Measurements from ENCODE around the gene ENO3.
"Not testable (repeated sequence)": the region's sequence is repeated elsewhere in the genome, so short reads cannot be mapped to it uniquely, and the experiment has no call there.

ENO3 gene

DNA sequence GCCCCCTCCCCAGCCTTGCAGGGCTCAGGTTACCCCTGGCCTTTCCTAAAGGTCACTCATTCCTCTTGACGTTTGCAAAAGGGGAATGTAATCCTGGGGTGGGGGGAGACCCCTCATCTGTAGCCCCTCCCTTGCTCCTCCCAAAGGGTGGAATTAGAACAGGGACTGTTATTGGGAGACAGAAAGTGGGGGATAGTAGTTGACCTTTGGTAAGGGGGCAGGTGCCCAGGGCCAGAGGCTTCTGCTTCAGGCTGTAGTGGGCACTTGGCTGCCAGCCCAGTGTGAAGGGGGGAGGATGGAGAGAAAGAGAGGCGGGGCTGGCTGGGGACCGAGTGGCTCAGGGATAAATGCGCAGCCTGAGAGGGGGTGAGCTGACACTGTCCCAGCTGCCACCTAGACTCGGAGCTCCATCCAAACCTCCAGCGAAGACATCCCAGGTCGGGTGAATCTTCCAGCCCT, at the start of gene ENO3:
Gene ENO3, plus strand, starts transcription at position 374 of the 459 bp plus-strand sequence. CDS start 711 bp downstream, outside the sequence.
- no peak for DNase-seq (ENCODE audit: low read depth, low spot score)

DNA sequence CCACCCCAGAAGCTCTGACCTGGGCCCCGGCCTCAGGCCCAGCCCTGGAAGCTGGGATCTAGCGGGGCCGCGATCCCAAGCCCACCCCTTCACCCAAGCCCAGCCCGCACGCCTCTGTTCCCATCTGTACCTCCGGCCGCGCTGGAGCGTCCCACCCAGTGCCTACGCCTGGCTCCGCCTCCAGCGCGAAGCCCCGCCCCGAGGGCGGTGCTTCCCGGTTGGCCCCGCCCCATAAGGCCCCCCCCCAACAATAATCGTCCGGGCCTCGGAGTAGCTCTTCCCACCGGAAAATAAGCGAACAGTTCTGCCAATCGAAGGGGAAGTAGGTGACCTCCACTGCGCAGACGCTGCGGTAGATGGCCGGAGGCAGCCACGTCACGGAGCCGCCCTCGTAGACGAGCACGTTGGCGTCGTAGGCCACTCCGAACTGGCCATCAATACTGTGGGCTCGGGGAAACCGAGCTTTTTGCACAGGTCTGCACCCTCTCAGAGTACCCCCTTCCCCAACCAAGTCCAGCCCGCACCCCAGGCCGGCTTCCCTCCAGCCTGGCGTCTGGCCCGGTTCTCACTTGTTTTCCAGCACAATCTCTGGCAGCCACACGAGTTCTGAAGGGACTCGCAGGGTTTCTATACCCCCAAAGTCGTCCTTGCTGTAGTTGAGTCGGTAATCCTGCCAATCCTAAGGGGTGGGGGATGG, 49.1 kb upstream of the ENO3 start:
- DNase-seq (ENCODE audit: low read depth, low spot score), result no peak

DNA sequence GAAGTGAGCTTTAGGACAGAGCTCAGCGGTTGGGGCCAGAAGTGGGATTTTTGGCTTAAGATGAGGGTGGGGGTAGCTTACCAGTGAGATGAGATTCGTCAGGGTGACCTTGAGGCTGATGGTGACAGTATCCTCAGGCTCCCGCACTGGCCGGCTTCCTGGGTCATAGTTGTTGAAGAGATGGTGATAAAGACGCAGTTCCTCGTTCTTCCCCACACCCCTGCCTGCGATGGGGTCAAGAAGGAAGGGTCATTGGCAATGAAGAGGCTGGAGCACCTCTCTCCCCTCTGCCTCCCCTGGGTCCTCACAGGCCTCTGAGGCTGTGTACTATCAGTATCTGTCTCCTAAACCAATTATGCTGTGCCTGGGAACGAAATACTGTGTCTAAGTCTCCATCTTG, 48.4 kb upstream of the ENO3 start:
- no peak for DNase-seq (ENCODE audit: low read depth, low spot score)

DNA sequence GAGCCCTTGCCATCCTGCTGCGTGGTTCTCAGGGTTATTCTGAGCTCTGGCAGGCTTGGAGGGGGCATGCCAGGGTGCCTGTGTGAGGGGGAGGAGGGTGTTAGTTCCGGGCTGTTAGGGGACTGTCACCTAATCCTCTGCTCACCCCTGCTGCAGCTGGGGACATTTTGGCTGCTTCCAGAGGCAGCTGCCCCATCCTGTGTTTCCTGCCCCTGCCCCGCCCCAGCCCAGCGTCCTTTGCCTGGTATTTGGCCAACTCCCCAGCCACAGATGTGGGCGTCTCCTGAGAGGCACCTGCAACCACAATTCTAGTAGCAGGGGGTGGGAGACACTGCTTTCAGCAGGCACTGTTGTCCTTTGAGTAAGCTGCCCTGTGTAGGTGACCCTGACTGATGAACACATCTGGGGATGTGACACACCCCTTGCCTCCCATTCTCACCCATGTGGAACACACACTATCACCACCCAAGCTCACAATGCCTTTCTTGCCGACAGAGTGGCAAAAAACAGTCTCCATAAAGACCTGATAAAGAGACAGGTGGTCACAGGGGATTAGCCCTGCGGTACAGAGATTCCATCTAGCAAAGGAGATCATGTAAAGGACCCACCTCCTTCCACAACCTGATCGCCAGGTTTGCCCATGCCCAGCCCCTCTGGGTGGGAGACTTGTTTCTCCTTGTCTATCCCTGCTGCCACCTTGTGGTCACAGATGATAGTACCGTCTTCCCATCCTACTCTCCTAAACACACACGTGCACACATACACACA, 47.7 kb upstream of the ENO3 start, which contains the start of gene CHRNE:
Gene CHRNE, minus strand, starts transcription at position 48 of the 768 bp plus-strand sequence. Its CDS starts 35 bp downstream, at position 13.
- peak; percentile 74 for DNase-seq (ENCODE audit: low read depth, low spot score)

- DNase-seq (ENCODE audit: low read depth, low spot score), result not testable (repeated sequence)
These were observed 44.3 kb upstream of the ENO3 start for GRCh38 chr17:4906642-4907041.

- no peak for DNase-seq (ENCODE audit: low read depth, low spot score)
These were observed 42.6 kb upstream of the ENO3 start for GRCh38 chr17:4908301-4908700.

DNA sequence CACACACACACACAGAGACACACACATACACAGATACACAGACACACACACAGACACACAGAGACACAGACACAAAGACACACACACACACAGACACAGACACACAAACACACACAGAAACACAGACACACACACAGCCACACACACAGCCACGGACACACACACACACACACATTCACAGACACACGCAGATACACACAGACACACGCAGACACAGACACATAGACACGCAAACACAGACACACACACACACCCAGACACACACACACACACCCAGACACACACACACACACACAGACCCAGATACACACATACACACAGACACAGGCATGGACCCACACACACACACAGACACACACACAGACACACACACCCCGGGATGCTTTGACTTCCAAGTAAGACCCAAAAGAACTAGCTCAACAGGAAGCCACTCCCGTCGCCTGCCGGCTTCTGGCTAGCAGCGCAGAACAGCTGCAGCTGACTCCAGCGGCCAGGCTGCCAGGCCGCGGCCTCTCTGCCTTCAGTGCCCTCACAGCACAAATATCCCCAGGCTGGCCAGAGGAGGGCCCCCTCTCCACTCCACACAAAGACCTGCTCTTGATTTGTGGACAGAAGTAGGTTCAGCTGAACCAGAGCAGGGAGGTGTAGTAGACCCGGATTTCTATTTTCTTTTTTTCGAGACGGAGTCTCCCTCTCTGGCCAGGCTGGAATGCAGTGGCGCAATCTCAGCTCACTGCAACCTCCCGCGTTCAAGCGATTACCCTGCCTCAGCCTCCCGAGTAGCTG, 42.0 kb upstream of the ENO3 start:
- no peak for DNase-seq (ENCODE audit: low read depth, low spot score)

- no peak for DNase-seq (ENCODE audit: low read depth, low spot score)
These were observed 36.9 kb upstream of the ENO3 start for GRCh38 chr17:4913994-4914393.

GRCh38 chr17:4914551-4914950, 36.4 kb upstream of the ENO3 start:
- DNase-seq (ENCODE audit: low read depth, low spot score), result not testable (repeated sequence)

DNA sequence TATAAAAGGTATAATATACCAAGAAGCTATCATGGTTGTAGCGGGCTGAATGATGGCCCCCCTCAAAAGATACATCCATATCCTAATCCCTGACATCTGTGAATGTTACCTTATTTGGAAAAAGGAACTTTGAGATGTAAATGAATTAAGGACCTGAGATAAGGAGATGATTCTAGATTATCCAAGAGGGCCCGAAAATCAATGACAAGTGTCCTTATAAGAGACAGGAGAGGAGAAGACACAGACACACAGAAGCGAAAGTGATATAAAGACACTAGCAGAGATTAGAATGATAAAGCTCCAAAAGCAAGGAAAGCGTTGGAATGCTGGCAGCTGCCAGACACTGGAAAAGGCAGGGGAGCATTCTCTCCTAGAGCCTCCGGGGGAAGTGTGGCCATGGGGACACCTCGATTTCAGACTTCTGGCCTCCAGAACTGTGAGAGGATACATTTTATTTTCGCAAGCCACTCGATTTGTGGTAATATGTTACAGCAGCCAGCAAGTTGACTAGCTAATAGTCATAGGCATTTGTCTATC, 31.3 kb upstream of the ENO3 start:
- DNase-seq (ENCODE audit: low read depth, low spot score), result no peak

GRCh38 chr17:4920351-4921048, 30.4 kb upstream of the ENO3 start:
- DNase-seq (ENCODE audit: low read depth, low spot score), result no peak

- DNase-seq (ENCODE audit: low read depth, low spot score), result no peak
These were observed 29.6 kb upstream of the ENO3 start for GRCh38 chr17:4921320-4921719.

- DNase-seq (ENCODE audit: low read depth, low spot score), result not testable (repeated sequence)
These were observed 24.2 kb upstream of the ENO3 start for GRCh38 chr17:4926577-4927335.

DNA sequence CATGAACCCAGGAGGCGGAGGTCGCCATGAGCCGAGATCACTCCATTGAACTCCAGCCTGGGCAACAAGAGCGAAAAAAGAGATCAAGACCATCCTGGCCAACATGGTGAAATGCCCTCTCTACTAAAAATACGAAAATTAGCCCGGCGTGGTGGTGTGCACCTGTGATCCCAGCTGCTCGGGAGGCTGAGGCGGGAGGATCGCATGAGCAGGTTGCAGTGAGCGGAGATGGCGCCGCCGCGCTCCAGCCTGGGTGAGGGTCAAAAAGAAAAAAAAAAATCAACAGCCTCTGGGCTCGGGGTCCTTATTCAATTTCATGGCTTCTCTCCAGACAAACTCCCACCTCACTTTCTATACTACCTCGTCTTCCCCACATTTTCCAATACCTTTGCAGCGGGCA, 22.0 kb upstream of the ENO3 start:
- DNase-seq (ENCODE audit: low read depth, low spot score), result no peak

DNA sequence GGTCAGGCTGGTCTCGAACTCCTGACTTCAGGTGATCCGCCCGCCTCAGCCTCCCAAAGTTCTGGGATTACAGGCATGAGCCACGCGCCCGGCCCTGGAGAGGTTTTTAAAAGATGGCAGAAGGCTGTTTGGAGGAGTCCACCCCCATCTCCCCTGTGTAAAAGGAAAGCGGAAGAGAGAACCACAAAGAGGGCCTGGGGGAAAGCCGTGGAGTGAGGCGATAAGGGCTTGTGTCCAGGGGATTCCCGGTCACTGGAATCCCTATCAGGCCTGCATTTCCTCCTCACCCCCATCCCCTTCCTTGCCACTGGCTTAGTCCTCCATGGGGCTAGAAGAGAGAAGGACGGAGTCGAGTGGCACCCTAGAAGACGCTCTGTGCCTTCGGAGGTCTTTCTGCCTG, 19.0 kb upstream of the ENO3 start, which contains the start of gene GP1BA:
Gene GP1BA, plus strand, starts transcription at position 315 of the 400 bp plus-strand sequence. CDS start 328 bp downstream, outside the sequence.
- DNase-seq (ENCODE audit: low read depth, low spot score), result no peak

GRCh38 chr17:4932756-4933155, 18.2 kb upstream of the ENO3 start:
- no peak for DNase-seq (ENCODE audit: low read depth, low spot score)

DNA sequence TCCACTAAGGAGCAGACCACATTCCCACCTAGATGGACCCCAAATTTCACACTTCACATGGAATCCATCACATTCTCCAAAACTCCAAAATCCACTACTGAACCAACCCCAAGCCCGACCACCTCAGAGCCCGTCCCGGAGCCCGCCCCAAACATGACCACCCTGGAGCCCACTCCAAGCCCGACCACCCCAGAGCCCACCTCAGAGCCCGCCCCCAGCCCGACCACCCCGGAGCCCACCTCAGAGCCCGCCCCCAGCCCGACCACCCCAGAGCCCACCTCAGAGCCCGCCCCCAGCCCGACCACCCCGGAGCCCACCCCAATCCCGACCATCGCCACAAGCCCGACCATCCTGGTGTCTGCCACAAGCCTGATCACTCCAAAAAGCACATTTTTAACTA, 17.3 kb upstream of the ENO3 start:
- no peak for DNase-seq (ENCODE audit: low read depth, low spot score)

- DNase-seq (ENCODE audit: low read depth, low spot score), result no peak
These were observed 16.5 kb upstream of the ENO3 start for GRCh38 chr17:4934173-4934979.

DNA sequence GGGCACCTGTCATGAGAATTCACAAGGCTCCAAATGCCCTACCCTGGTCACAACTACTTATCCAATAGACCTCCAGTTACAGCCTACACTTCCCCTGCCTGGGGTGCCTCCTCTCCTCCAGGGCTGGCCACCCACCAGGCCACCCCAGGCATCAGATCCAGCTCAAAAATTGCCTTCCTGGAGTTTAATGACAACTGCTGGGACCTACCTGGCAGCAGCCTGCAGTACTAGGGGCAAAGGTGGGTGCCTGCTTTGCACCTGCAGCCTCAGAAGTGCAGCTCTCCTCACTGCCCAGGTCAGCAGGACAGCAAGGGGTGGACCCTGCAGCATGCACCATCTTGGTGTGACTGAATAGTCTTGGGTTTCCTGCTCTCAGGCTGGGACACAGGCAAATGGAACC, 15.3 kb upstream of the ENO3 start:
- no peak for DNase-seq (ENCODE audit: low read depth, low spot score)
